Activated gamma-delta T cell treated with anti-CD3 and anti-CD28 coated beads, Interleukin-2, amount 50 U/mL, for 16 hours (primary cell): ENCODE measurements around the gene PRRC2C.
"Not testable (repeated sequence)": the region's sequence is repeated elsewhere in the genome, so short reads cannot be mapped to it uniquely, and the experiment has no call there.

Experiments
- DNase-seq: peaks from one replicate; pipeline ENCODE4 v3.0.0-alpha.2; 2020; ENCODE audit warnings: low read depth

PRRC2C gene

GRCh38 chr1:171500803-171501202, 15.5 kb downstream of the PRRC2C start:
- no peak for DNase-seq

DNA sequence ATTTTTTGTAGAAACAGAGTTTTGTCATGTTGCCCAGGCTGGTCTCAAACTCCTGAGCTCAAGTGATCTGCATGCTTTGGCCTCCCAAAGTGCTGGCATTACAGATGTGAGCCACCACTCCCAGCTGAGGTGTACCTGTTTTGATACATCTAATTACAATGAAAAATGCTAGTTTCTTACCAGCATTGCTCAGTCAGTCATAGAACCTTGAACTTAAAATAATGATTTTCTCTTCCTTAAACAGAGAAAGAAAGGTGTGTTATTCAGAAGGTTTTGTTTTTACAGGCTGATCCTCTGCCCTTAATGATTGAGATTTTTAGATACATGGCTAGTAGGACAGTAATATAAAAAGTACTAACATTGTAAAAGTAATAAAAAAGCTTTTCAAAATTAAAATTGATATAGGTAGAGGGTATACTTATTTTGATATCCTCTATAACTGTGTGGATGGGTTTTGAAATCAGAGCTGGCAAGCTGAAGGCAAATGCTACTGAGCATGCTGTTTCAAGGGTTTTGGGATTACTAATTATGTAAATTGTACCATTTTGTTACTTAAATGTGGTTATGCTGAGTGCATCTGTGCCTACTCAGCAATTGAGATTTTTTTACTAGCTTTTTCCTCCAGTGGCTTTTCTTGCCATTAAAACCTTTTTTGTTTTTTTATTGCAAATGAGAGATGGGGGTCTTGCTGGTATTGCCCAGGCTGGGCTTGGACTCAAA, 16.1 kb downstream of the PRRC2C start:
- no peak for DNase-seq

DNA sequence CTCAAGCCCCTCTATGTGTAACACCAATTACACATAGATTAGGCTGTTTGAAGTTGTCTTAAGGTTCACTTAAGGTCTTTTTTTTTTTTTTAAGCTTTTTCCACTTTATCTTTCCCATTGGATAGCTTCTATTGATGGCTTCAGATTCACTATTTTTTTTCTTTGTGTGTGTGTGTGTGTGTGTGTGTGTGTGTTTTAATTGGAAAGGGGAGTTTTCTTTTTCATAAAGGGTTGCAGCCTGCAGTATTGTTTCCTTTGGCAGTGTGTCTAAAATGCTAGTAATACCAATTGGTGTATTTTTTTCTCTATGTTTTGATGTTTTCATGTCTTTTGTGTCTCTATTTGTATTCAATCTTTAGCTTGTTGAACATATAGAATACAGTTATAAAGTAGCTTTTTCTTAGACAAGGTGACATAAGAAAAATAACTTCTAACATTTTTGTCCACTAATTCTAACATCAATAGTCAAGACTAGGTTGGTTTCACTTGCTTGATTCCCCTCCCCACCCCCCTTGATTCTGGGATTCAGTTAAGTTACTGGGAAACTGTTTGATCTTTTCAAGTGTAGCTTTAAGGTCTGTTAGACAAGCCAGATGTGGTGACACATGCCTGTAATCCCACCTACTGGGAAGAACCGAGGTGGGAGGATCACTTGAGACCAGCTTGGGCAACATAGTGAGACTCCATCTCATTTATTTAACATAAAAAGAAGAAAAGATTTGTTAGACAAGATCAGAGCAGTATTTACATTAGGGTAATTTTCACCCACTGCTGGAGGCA, 21.4 kb downstream of the PRRC2C start:
- no peak for DNase-seq

- no peak for DNase-seq
These were observed 22.1 kb downstream of the PRRC2C start for GRCh38 chr1:171507435-171507834.

DNA sequence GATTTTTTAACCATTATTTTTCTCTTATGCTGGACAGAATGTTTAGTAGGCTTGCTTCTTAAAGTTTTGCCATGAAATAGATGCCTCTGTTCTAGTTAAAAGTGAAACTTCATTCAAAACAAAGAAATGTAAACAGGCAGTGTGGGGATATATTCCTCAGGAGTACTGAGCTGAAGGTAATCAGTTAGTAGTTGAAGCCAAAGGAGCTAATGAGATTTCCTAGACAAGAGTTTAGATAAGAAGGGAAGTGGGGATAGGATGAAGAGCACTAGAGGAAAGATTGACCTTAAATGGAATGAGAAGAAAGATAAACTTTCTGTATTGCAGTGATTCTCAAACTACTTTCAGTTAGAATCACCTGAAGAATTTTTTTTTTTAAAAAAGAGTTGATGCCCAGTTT, 23.9 kb downstream of the PRRC2C start:
- no peak for DNase-seq

DNA sequence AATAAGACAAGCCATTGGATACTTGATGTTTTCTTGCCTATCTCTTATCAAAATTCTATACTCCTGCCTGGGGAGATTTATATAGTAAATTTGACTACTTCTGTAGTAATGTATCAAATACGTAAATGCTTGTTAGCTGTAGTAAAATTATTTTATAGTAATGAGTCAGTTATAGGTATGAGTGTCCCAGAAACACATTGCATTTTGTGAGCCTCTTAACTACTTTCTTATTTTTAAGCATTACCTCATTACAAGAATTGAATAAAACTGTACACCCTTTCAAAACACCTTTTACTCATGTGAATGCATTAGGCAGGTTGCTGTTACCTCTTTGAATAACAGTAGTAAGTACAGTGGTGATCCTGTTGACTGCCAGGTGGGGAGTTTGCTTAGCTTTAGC, 28.4 kb downstream of the PRRC2C start:
- no peak for DNase-seq

DNA sequence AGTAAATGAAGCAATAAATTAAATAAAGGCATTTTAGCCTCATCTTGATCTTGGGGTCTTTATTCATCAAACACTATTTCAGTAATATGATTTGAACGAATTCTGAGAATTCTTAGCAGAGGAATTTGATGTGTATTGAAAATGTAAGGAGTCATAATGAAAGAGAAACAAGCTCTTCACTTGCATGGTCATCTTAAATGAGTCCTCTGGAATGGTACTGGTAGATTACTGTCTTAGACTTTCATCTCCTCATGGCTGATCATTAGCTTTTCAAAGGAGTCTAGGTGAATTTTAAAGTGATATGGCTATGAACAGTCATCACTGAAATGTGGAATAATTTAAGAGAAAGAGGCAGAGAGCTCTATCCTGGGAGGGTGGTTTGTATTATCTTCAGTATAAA, 30.0 kb downstream of the PRRC2C start:
- no peak for DNase-seq

- DNase-seq: no peak
These were observed 30.4 kb downstream of the PRRC2C start for GRCh38 chr1:171515741-171516140.

DNA sequence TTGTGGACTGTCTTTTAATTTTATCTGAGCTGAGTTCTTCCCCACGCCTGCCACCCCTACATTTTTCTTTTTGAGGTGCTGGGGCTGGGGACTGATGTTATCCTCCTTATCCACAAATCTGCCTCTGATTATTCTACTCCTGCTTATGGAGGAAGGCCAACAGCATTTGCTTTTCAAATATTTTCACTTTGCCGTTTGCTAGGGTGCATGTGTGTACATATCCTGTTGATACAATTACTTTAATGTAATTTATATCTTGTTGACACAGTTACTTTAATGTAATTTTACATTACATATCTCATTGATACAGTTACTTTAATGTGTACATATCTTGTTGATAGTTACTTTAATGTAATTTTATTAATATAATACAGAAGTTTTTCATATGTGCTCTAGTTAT, 36.2 kb downstream of the PRRC2C start:
- DNase-seq: no peak

DNA sequence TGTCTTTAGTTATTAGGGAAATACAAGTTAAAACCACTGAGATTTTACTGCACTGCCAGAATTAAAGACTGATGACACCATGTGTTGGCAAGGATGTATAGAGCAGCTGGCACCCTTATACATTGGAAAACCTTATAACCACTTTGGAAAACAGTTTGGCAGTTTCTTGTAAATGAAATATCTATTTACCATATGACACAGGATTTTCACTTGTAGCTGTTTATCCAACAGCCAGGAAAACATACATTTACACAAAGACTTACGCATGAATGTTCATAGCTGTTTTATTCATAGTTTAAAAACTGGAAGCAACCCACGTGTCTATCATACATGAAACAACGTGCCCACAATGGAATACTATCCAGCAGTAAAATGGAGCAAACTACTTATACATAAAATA, 45.3 kb downstream of the PRRC2C start:
- no peak for DNase-seq

- DNase-seq: no peak
These were observed 47.2 kb downstream of the PRRC2C start for GRCh38 chr1:171532520-171532919.

DNA sequence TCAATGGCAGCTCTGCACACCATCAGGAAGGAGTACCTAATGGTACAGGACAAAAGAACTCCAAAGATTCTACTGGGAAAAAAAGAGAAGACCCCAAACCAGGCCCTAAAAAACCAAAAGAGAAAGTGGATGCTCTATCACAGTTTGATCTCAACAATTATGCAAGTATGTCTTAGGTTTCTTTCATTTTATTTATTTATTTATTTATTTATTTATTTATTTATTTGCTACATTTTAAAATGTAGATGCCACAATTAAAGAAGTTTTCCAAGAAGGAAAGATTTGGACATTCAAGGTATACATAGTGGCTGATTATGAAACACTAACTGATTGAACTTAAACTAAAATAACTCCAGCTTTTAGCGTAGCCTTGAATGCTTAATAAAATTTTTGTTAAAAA, 60.2 kb downstream of the PRRC2C start:
- DNase-seq: no peak

DNA sequence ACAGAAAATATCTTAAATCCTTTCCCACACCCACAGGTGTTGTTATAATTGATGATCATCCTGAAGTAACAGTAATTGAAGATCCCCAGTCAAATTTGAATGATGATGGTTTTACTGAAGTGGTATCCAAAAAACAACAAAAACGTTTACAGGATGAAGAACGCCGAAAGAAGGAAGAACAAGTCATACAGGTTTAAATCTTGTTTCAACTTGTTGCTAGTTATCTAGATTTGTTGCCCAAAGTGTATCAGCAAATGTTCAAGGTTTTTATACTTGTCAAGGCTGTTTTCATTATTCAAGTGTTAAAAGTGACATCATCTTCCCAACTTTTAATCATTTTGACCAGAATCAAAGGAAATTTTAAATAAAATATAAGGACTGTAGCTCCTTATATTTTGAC, 64.7 kb downstream of the PRRC2C start:
- no peak for DNase-seq

GRCh38 chr1:171550598-171551100, 65.3 kb downstream of the PRRC2C start:
- not testable (repeated sequence) for DNase-seq

DNA sequence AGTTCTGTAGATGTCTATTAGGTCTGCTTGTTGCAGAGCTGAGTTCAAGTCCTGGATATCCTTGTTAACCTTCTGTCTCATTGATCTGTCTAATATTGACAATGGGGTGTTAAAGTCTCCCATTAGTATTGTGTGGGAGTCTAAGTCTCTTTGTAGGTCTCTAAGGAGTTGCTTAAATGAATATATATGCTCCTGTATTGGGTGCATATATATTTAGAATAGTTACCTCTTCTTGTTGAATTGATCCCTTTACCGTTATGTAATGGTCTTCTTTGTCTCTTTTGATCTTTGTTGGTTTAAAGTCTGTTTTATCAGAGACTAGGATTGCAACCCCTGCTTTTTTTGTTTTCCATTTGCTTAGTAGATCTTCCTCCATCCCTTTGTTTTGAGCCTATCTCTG, 68.6 kb downstream of the PRRC2C start:
- not testable (repeated sequence) for DNase-seq

DNA sequence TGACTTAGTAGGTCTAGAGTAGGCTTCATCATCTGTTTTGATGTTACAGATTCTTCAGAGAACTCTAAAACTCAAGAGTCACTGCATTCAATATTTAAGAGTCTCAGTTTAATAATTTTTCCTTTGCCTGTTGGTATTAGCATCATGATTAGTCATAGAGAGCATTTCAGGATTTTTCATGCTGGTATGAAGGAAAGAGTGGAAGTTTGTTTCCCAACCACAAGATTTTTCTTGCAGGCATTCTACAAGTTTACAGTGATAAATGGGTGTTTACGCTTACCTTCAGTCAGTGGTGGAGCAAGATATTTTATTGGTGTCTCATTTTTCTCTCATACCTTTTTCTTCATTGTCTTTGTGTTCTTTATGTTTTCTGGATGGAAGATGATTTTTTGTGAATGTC, 78.3 kb downstream of the PRRC2C start:
- no peak for DNase-seq

DNA sequence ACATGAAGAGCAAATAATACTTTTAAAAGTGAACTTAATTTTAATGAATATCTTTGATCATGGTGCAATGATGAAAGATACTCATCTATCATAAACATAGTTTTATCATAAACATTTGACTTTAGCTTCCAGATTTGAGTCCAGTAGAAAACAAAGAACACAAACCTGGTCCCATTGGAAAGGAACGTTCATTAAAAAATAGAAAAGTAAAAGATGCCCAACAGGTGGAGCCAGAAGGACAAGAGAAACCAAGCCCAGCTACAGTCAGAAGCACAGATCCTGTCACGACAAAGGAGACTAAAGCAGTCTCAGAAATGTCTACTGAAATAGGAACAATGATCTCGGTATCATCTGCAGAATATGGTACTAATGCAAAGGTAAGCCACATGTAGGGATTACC, 81.1 kb downstream of the PRRC2C start:
- DNase-seq: no peak

GRCh38 chr1:171570295-171570694, 85.0 kb downstream of the PRRC2C start:
- DNase-seq: no peak

DNA sequence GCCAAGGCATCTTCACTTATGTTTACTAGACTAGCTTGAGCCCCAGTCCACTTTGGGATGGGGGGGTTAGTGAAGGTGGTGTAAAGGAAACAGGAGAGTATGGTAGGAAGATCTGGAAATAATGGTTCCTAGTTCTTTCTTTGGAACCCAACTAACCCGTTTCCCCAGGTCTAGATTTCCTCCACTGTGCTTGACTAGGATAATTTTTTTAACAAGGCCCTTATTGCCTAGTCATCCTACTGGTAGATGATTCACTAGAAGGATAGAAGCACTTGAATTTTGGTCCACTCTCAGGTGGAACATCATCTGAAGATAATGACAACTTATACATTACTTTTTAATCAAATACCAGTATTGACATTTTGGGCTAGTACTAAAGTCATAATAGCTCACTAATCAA, 90.8 kb downstream of the PRRC2C start:
- DNase-seq: no peak

DNA sequence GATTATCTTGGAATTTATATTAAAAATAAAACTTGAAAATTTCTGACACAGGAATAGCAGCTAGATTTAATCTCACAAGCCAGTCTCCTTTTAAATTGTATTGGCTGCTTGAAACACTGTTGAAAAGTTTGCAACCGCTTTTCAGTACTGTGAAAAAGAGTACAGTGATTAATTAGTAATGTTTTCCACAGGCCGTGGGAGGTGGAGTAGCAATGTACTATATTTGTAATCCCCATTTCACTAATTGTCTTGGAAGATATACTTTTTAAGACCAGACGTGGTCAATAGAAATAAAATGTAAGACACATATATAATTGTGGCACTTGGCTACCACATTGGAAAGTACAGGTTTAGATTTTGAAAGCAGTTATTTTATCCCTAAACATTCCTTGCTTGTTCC, 95.9 kb downstream of the PRRC2C start:
- DNase-seq: no peak

DNA sequence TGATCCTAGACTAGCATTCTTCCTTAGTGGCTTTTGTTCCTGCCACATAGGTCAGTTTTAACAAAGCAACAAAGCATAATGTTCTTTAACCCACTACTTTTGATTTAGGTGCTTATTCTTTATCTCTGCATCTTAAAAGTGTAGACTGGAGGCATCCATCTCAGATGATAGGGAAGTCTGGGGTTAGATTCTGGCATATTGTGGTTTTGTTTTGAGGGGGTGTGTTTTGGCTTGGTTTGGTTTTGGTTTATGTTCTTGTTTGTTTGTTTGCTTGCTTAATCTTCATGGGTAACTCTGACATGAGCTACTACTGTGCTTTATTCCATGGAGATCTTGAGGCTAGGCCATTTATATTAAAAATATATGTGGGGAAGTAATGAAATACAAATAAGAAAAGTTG, 96.4 kb downstream of the PRRC2C start:
- DNase-seq: no peak

GRCh38 chr1:171582589-171582988, 97.3 kb downstream of the PRRC2C start:
- no peak for DNase-seq

- DNase-seq: no peak
These were observed 98.4 kb downstream of the PRRC2C start for GRCh38 chr1:171583591-171584201.
